Measurements from ENCODE around the gene MFAP4.

MFAP4 gene

DNA sequence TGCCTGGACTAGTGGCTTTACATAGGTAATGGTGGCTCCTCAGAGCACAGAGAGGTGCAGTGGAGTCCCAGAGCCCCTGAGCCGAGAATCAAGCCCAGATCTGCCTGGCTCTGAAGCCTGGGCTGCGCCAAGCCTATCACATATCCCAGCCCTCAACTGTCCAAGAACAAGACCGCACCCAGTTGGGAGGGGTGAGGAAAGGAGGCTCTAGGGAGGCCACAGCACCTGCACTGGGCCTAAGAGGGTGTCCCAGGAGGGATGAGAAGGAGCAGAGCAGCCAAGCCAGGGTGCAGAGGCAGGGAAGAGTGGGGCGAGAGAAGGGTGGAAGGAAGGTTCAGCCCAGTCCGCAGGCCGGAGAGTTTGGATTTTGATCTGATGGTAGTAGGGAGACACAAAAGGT lies 23.1 kb upstream of the MFAP4 start:
- no peak for DNase-seq (ENCODE audit: low read depth)

GRCh38 chr17:19409509-19409908 lies 22.5 kb upstream of the MFAP4 start:
- DNase-seq (ENCODE audit: low read depth): no peak

DNA sequence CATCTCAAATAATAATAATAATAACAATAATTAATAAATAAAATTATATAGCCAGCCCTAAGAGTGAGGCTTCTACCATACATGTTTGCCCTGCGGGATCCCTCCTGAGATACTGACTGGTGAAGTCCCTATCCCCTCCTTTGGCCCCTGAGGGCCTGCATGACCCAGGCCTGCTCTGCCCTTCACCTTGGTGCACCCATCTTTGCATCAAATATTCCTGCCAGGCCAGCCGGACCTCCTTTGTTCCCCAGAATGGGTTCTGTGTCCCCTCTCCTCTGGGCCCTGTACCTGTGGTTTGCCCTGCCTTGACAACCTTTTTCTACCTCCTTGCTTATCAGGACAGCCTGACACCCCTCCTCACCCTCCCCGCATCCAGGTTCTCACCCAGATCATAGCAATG lies 22.1 kb upstream of the MFAP4 start:
- no peak for DNase-seq (ENCODE audit: low read depth)

GRCh38 chr17:19408346-19408710 lies 21.3 kb upstream of the MFAP4 start:
- no peak for DNase-seq (ENCODE audit: low read depth)

DNA sequence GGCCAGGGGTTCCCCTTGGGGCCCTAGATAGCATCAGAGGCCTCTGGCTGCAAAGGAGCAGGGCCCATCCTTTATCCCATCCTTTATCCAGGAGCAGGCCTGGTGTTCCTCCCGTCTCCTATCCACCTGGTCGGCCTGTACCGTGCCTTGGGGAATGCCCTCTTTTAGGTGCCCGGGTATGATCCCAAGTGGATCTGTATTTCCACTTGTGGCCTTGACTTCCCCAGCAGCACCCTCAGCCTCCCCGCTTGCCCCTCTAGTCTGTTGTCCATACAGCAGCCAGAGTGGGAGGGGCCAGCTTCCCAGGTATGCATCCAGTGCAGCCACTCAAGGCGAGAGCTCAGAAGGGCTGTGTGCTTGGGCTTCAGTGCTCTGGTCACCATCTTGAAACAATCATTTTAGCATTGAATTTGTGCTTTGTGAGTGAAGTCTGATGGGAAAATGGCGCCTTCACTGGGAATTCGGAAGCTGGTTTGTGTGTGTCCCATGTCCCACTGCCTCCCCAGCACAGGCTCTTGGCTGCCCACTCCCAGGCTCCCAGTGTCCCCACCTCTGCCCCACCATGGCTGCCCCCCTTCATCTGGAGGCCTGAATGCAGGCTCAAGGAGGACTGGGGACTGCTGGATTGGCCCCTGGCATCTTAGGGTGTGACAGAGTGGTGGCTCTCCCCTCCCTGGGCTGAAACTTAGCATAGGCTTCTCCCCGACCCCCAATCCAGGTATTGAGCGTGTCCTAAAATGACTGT lies 20.8 kb upstream of the MFAP4 start:
- no peak for DNase-seq (ENCODE audit: low read depth)

GRCh38 chr17:19405114-19405513 lies 18.1 kb upstream of the MFAP4 start:
- DNase-seq (ENCODE audit: low read depth): no peak

DNA sequence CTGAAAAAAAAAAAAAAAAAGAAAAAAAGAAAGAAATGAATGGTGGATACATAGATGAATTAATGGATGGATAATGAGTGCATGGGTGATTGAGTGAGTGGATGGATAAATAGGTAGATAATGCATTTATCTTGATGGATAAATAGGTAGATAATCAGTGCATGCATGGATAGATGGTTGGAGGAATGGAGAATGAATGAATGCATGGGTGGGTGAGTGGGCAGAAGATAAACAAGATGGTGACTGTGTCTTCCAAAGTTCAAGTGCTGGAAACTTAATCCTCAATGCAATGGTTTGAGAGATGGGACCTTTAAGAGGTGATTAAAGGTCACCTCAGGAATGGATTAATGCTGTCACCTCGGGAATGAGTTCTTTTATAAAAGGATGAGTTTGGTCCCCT lies 17.3 kb upstream of the MFAP4 start:
- DNase-seq (ENCODE audit: low read depth): no peak

- DNase-seq (ENCODE audit: low read depth): no peak
Observed at GRCh38 chr17:19403021-19403420, 16.0 kb upstream of the MFAP4 start.

DNA sequence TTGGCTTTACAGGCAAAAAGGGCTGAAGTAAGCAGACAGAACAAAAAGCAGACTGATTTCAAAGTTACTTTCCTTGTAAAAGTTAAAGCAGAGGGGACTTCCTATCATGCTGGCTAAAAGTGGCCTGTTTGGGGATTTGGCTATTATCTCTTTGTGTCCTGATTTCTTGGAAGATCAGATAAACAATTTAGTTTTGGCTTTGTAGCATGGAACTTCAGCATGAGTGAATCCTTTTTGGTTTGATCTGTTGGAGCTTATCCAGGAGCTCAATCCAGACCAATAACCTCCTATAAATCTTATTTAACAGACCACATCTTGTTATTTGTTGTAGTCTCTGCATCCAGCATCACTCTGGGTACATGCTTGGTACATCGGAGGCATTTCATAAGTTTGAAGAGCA lies 15.2 kb upstream of the MFAP4 start:
- DNase-seq (ENCODE audit: low read depth): no peak

GRCh38 chr17:19401321-19402010 lies 14.5 kb upstream of the MFAP4 start:
- no peak for DNase-seq (ENCODE audit: low read depth)

GRCh38 chr17:19399750-19400450 lies 12.9 kb upstream of the MFAP4 start:
- no peak for DNase-seq (ENCODE audit: low read depth)

DNA sequence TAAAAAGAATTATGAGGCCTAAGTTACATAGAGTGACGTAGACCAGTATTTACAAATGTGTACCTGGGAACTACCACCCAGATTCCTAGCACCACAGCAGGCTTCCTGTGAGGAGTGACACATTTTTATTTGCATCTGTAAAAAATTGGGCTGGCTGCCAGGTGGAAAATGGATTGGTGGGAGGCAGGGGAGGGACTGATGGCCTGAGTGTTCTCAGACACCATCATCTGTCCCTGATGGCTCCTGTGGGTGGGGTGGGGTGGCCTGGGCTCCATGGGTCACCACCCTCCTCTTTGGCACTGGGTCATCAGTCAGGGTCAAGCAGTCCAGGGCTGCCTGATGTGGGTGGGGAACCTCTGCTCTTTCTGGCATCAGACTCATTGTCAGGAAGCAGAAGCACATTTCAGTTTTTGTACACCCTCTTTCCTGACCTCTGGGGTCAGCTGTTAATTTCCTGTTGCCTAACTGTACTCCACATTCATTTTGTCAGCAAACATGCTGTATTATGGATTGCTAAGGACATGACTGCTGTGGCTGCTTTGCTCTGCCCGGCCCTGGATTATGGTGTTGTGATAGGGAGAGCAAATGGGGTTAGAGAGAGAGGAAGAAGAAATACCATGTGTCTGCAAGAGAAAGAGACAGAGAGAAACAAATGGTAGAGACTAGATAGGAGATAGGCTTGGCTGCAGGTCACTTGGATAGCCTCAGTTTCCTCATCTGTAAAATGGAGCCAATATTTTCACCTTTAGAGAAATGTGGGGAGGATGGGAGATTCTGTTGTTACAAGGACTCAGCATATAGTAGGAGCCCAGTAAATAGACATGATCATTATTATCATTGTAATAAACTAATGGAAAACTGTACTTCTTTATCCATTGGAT lies 11.6 kb upstream of the MFAP4 start:
- DNase-seq (ENCODE audit: low read depth): no peak

DNA sequence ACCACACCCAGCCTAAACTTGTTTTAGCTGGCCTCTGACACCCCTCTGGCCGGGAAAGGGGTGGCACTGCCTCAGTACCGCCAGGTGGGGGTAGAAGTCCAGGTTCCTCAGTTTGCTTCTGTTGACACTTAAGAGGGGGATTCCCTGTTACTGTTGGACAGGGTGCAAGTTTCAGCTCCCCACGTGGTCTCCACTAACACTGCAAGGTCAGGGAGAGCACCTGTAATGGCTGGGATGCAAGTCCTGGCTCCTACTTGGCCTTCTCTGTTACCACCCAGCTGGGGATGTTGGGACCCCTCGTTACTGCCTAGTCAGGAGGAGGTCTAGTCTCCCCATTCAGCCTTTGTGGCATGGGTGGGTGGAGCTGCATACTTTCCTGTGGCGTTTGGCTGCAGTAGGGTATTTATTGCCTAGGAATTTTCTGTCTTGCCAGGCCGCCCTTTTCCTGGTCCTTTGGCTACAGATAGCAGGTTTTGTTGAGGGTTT lies 10.6 kb upstream of the MFAP4 start:
- no peak for DNase-seq (ENCODE audit: low read depth)

GRCh38 chr17:19392303-19392702 lies 5.3 kb upstream of the MFAP4 start:
- no peak for DNase-seq (ENCODE audit: low read depth)

DNA sequence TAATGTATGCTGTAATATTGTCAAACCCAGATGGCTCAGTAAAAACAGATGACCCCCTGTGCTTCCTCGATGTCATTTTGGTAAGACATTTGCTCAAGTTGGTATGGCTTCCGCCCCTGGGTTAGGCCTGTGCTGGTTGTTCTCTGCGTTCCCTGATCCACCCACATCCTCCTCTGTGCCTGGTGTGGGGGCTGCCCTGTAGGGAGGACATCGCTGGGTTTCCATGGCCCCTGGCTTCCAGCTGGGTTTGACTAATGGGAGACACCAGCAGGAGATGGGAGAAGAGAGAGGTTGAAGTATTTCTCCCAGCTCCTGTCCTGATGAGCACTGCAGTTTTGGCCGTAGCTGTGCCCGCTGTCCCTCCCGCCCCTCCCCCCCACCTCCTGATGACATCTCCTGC lies 4.4 kb upstream of the MFAP4 start:
- DNase-seq (ENCODE audit: low read depth): no peak

DNA sequence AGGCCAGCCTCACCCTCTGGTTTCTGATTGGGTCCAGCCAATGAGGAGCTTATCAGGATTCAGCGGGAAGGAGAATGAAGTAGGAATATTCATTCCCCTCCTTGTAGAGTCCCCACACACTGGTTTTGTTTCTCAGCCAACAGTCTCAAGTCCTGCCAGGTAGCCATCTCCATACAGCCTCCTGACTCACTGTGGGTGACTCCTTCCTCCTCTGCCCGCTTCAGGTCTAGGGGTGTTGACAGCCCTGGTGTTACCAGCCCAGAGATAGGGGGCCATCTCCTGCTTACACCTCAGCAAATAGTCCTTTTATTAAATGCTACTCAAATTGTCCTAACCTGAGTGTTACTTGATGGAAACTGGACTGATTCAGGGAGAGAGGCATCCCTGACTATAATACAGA lies 4.0 kb upstream of the MFAP4 start:
- no peak for DNase-seq (ENCODE audit: low read depth)

GRCh38 chr17:19388791-19389785 lies 2.1 kb upstream of the MFAP4 start:
- DNase-seq (ENCODE audit: low read depth): no peak

DNA sequence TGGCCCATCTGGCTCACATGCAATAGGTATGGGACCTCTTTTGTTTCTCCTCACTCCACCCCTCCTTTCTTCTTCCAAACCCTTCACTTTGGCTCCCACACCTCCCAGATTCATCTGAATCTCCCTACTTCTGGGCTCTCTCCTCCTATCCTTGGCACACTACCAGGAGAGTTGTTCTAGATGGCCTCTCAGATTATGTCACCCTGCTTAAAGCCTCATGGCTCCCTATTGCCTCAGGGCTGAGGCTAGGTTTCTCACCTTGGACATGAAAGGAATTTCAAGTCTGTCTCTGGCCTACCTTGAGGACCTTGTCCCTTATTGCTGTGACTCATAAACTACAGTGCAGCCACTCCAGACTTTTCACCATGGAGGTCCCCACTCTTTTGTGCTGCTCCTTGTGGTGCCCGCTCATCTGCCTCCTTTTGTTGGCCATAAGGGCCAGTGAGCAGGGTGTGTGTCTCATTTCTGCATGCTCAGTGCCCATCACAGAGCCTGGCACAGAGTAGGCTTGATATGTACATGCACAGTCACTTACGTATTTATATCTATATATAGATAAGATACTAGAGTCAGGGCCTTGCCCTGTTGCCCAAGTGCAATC lies 1.0 kb upstream of the MFAP4 start:
- DNase-seq (ENCODE audit: low read depth): no peak

GRCh38 chr17:19386051-19386929 lies 700 bp downstream of the MFAP4 start:
- no peak for DNase-seq (ENCODE audit: low read depth)
